ENCODE data around the gene PCDH9.

Gene PCDH9

GRCh38 chr13:67062160-67062559 is 168.0 kb downstream of the PCDH9 start:
- Histone ChIP-seq H3K27ac (no peak overlapping the region), H3K4me3 (no peak overlapping the region)

GRCh38 chr13:67061750-67062149 is 168.4 kb downstream of the PCDH9 start:
- Histone ChIP-seq H3K27ac (no peak overlapping the region), H3K4me3 (no peak overlapping the region)

- no peak overlapping the region for H3K27ac ChIP-seq
- no peak overlapping the region for H3K4me3 ChIP-seq
Measured at GRCh38 chr13:67052550-67053490, 177.3 kb downstream of the PCDH9 start.

GRCh38 chr13:67049744-67050143 is 180.4 kb downstream of the PCDH9 start:
- H3K27ac ChIP-seq: no peak overlapping the region
- no peak overlapping the region for H3K4me3 ChIP-seq

GRCh38 chr13:67048821-67049150 is 181.3 kb downstream of the PCDH9 start:
- Histone ChIP-seq H3K4me3 (no peak overlapping the region), H3K27ac (no peak overlapping the region)

GRCh38 chr13:67048084-67048820 is 181.9 kb downstream of the PCDH9 start:
- H3K4me3 ChIP-seq: no peak overlapping the region
- H3K27ac ChIP-seq: no peak overlapping the region

GRCh38 chr13:67045357-67045756 is 184.8 kb downstream of the PCDH9 start:
- H3K27ac ChIP-seq: no peak overlapping the region

GRCh38 chr13:67043901-67044300 is 186.2 kb downstream of the PCDH9 start:
- Histone ChIP-seq H3K4me3 (no peak overlapping the region), H3K27ac (no peak overlapping the region)

More at GRCh38 chr13:67045357-67045756, 184.8 kb downstream of the PCDH9 start:
- H3K4me3 ChIP-seq: no peak overlapping the region

- no peak overlapping the region for H3K27ac ChIP-seq
- no peak overlapping the region for H3K4me3 ChIP-seq
Measured at GRCh38 chr13:67042556-67042955, 187.6 kb downstream of the PCDH9 start.

GRCh38 chr13:67036699-67037457 is 193.3 kb downstream of the PCDH9 start:
- Histone ChIP-seq H3K4me3 (no peak overlapping the region), H3K27ac (no peak overlapping the region)

- Histone ChIP-seq H3K27ac (no peak overlapping the region), H3K4me3 (no peak overlapping the region)
Measured at GRCh38 chr13:67033170-67033569, 197.0 kb downstream of the PCDH9 start.

GRCh38 chr13:67023130-67023876 is 206.8 kb downstream of the PCDH9 start:
- Histone ChIP-seq H3K4me3 (no peak overlapping the region), H3K27ac (no peak overlapping the region)

- Histone ChIP-seq H3K4me3 (no peak overlapping the region), H3K27ac (no peak overlapping the region)
Measured at GRCh38 chr13:67018775-67019174, 211.4 kb downstream of the PCDH9 start.

GRCh38 chr13:67017276-67017675 is 212.9 kb downstream of the PCDH9 start:
- H3K27ac ChIP-seq: no peak overlapping the region

GRCh38 chr13:67015976-67016600 is 214.0 kb downstream of the PCDH9 start:
- Histone ChIP-seq H3K4me3 (no peak overlapping the region), H3K27ac (no peak overlapping the region)

More at GRCh38 chr13:67017276-67017675, 212.9 kb downstream of the PCDH9 start:
- H3K4me3 ChIP-seq: no peak overlapping the region

- Histone ChIP-seq H3K4me3 (no peak overlapping the region), H3K27ac (no peak overlapping the region)
Measured at GRCh38 chr13:67014399-67014798, 215.7 kb downstream of the PCDH9 start.

GRCh38 chr13:67013709-67014108 is 216.4 kb downstream of the PCDH9 start:
- H3K27ac ChIP-seq: no peak overlapping the region
- H3K4me3 ChIP-seq: no peak overlapping the region

- no peak overlapping the region for H3K4me3 ChIP-seq
- H3K27ac ChIP-seq: no peak overlapping the region
Measured at GRCh38 chr13:67008075-67008668, 222.0 kb downstream of the PCDH9 start.

- Histone ChIP-seq H3K4me3 (no peak overlapping the region), H3K27ac (no peak overlapping the region)
Measured at GRCh38 chr13:67004511-67004910, 225.6 kb downstream of the PCDH9 start.

Data from skin epidermis (tissue), 12 donors.